HG03159 (cell line): Measurements from ENCODE around the gene GASK1A.
"Not testable (repeated sequence)": the region's sequence is repeated elsewhere in the genome, so short reads cannot be mapped to it uniquely, and the experiment has no call there.

Experiments
- ATAC-seq: cut with Tn5 transposase; IDR thresholded peaks from one replicate; pipeline ENCODE4 v1.9.1; 2021; ENCODE audit warnings: mild to moderate bottlenecking, moderate library complexity; ENCODE audit not compliant: unreplicated experiment

The GASK1A gene

DNA sequence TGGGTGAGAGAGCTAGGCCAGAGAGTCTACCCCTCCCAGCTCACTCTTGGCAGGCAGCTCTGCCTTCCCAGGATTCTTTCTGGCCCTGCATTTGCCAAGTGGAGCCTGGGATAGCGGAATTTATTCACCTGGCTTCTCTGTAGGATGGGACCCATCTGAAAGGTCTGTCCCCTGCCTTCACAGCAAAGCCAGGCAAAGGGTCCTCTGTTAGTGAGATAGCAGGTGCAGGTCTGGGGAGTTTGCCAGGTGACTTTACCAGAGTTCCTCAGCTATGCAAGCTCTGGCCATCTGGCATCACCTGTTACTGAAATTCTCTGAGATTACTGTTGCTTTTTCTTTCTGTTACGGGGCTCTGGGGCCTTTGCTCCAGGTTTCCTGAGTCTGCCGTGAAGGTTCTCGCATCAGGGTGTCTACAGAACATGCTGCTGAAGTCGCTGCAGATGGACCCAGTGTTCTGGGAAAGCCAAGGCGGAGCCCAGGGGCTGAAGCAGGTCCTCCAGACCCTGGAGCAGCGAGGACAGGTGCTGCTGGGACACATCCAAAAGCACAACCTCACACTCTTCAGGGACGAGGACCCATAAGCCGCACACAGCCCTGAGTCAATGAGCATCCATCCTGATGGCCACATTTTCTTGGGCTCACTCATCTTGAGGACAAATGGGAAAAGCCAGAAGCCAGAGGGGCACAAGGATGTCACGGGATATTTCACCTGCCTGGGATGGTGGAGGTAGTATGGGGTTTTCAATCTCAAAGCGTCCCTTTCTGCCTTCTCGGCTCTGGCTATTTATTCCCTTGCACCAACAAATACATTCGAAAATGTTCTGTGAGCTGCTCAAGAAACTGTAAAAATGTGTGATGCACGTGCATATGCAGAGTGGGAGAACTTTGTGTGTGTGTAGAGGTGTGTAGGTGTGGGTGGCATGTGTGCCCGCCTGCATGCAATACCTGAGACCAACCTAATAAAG lies 77.0 kb downstream of the GASK1A start:
- ATAC-seq, result no peak

DNA sequence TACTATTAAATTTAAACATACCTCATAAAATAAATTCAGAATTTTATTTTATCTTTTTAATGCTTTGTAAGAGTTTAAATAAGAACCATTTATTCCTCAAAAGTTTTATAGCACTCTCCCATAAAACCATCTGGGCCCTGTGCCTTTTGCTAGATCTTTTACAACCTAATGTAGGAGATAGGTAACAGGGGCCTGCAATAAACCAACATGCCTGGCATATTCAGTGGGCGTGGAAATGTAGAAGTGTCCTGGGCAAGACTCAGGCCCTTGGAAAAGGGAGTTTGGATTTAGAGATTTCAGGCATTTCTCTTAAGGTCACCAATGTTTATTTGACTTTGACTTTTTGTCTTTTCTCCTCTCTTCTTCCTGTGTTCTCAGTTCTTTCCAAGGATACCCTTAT lies 80.3 kb downstream of the GASK1A start:
- ATAC-seq, result no peak

DNA sequence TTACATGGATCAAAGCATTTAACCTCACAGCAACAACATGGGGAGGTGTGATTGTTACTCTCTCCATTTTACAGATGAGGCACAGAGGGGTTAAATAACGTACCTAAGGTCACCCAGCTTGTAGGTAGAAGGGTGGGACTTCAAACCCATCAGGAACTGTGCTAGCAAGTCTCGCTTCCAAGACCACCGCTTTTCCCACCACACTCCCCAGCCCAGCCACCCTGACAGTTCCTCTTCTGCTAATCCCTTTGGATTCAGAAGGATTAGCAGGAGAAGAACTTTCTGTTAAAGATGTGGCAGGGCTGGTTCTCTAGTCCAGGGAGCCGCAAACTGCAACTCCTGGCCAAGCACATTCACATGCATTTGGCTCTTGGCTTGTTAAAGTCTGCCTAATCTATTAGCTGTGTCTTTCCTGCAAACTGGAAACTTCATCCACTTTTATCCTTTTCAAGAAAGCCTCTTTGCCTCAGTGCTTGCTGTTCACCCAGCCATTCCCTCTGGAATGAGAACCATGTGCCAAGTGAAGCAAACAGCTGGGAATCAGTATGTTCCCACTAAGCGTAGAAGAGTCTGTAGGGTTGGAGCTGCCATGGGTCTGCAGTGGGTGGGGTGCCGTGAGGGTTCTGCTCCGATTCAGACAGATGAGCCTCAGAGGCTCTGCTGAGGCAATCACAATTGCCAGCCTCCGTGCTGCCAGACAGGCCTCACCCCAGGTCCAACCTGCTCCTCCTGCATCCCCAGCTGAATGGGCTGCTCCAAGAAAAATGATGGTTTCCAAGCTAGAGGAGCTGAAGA lies 82.2 kb downstream of the GASK1A start:
- ATAC-seq, result no peak

DNA sequence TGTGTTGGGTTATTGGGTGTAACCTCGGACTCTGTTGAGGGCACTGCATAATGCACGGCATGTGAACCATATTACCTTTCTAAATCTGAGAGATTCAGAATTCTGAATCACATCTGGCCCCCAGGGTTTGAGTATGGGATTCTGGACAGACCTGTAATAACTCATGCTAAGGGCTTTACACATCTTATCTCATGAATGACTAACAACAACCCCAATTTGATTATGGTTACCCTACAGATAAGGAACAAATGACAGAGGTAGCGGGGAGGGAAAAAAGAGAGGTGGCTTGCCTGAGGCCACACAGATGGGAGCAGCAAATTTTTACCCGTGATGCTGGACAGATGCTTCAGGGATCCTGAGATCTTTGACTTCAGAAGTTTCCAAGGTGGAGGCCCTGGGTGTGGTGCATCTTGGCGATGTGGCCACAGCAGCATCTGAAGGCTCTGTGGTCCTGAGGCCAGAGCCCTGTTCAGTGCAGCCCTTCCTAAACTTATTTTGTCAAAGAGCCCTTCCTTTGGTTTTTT lies 83.0 kb downstream of the GASK1A start:
- ATAC-seq, result no peak

DNA sequence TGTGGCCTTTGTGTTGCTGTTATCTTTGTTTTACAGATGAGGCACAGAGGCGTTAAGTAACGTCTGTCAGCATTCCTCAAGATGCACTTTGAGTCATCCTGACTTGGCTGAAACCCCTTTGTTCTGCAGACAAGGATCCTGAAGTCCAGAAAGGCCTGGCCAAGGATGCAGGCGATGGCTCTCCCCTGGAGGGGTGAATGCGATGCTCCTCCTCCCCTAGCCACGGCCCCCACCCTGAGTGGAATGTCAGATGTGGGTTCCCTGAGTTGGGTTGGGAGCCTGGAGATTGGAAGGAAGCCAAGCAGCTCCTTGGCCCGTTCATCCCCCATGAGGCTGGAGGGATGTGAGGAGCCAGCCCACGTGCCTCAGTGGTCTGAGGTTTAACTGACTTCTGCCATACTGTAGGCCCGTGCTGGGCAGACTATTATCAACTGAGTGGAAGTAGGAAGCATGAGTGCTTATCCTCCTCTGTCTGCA lies 83.5 kb downstream of the GASK1A start:
- no peak for ATAC-seq

DNA sequence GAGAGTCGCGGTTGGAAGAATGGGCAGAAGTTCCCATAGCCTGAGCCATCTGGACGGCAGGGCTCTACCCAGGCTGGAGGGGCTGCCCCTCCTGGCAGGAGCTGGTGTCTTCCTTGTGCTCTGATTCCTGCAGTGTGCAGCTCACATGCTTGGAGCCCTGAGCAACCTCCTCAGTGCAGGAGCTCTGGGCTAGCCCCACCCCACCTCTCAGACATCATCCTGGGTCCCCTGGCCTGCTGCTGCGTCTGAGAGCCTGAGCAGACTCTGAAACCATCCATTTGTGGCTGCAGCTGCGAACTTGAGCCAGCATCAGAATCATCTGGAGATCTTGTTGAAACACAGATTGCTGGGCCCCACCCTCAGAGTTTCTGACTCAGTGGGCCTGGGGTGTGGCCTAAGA lies 84.0 kb downstream of the GASK1A start:
- ATAC-seq, result no peak

DNA sequence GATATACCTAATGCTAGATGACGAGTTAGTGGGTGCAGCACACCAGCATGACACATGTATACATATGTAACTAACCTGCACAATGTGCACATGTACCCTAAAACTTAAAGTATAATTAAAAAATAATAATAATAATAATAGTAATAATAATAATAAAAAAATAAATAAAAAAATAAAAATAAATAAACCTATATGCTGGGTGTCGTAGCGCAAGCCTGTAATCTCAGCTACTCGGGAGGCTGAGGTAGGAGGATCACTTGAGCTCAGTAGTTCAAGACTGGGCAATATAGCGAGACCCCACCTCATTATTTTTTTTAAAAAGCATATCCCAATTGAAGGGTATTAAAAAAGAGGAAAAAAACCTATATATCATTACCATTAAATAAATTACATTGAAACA lies 91.6 kb downstream of the GASK1A start:
- ATAC-seq, result not testable (repeated sequence)

DNA sequence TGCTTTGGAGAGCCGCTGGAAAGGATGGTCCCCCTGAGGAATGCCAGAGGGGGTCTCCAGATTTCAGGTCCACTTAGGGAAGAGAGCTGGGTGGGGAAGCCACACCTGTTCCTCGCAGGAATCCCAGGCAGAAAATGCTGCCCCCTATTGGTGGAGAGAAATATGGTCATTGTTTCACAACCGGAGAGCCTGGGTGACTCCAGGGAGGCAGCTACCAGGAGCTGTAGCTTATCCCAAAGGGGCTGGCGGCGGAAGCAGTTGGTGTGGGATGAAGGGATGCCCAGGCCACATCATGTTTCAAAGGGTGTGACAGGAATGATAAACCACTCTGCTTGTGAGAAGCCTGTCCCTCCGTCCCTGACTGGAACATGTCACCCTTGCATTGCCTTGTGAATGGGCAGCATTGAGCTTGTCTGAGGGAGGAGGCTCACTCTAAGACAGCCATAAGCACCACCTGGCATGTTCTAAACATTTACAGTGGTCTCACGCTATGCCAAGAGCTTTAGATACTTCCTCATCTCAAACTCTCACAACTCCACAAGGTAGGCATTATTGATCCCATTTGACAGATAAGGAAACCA lies 92.3 kb downstream of the GASK1A start:
- no peak for ATAC-seq

DNA sequence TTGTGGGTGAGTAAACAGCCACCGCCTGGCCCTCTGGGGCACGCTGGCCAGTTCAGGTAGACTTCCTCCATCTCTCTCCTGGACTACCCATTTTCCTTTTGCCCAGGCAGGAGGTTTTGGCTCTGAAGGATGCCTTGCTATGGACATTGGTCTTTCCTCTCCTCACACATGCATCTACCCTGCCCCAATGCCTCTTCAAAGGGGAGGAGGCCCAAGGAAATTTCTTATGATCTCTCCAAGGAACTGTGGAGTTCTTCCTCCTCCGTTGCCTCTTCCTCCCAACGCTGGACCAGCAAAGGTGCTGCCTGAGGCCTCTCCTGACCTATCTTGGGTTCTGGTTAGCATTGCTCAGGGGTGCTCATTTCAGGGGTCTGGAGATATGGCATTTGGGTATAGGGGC lies 93.2 kb downstream of the GASK1A start:
- no peak for ATAC-seq

DNA sequence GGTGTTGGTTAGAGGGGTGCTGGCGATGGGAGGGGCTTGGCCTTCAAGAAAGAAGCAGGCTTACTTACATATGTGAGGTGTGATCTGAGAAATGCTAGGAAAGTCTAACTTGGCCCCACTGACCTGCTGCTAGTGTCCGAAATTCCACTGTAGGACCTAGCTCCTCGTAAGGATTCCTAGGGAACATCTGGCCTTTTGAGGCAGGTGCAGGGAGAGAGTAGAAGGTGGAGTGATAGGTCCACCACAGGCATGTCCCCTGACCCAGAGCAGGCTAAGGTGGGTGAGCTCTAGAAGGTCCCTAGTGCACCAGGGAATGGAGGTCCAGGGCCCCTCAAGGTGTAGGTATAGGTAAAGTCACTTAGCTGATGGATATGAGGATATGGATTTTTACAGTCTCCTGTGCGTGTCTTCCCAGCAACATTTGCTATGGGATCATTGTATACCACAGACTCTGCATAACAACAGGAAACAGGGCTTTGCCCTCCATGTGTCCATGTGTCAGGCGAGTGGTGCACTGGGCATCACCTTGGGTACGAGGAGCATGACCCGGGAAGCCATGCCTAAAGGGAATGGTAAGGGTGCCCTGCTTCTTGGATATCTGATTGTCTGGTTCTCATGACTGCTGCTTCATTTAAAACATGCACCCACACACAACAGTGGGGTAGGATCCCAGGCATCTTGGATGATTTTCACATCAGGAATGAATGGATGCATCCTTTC lies 94.2 kb downstream of the GASK1A start:
- ATAC-seq, result no peak

DNA sequence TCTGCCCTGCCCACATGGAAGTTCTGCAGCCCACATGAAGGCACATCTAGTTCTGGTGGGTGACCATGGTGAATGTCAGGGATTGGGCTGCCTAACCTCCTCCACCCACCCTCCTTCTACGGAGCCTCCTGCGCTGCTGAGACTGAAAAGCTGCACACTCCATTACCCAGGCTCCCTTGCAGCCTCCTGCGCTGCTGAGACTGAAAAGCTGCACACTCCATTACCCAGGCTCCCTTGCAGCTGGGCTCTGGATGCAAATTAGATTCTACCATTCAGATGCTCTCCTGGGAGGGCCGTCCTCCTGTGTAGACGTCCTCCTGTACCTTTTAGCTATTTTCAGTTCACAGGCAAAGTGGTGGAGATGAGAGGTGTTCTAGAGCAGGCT lies 94.7 kb downstream of the GASK1A start:
- no peak for ATAC-seq

DNA sequence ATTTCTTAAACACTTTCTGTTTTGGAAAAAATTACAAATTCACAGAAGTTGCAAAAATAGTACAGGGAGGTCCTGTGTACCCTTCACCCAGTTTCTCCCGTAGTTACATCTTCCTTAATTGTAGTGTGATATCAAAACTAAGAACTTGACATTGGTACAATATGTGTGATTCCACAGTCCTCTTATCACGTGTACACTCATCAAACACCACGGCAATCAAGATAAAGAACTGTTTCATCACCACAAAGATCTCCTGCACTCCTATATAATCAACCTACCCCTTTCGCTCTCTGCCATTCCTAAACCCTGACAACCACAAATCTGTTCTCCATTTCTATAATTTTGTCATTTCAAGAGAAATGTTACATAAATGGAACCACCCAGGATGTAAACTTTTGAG lies 95.4 kb downstream of the GASK1A start:
- no peak for ATAC-seq

DNA sequence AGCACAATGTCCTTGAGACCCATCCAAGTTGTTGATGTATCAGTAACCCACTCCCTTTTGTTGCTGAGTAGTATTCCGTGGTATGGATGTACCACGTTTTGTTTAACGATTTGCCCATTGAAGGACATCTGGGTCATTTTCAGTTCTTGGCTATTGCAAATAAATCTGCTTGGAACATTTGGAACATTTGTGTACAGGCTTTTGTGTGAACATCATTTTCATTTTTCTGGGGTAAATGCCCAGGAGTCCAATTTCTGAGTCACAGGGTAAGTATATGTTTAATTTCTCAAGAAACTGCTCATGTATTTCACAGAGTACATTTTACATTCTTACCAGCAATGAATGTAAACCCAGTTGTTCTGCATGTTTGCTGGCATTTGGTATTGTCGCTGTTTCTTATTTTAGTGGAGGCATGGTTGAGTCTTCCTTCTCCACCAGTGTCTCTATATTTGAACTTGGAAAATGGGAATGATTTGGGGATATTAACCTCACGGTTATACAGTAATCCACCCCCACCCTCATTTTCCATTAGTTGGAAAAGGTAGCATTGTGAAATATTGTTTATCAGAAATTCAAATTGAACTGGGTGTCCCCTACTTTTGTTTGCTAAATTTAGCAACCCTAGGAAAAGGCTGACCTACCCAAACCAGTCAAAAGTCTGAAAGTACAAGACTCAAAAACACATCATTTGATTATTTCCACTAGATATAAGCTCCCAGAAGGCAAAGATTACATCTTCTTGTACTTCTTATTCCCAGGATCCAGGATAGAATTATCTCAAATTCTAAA lies 96.0 kb downstream of the GASK1A start:
- ATAC-seq, result no peak

DNA sequence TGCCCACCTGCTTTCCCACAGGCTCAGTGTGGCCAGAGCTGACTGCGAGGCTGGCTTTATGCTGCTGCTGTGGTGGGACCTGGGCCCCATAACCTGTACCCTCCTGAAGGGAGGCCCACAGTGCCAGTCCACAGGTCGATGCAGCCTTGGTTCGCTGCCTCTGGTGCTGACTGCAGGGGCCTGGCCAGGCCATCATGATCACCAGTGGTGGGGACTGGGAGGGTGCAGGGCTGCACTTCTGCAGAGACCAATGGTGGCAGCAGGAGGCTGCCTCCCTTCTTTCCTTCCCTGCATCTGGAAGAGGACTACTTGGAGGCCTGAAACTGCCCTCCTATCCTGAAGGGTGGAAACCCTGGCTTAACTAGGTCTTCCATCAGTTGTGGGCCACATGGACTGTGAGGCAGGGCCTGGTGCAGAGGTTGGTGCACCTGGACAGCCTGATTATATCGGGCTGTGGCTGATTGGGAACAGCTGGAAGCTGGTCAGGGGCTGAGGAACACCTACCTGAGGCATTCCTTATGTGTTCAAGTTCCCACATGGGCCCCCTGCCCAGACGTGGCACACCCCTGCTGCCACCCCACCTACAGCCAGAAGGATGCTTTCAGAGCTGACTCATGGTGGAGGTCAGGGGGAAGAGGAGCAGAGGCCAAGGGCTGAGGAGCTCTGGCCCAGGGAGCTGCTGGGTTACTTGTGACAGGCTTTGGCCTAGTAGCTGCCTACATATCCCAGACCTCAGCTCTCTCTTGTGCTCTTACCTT lies 97.0 kb downstream of the GASK1A start:
- no peak for ATAC-seq

DNA sequence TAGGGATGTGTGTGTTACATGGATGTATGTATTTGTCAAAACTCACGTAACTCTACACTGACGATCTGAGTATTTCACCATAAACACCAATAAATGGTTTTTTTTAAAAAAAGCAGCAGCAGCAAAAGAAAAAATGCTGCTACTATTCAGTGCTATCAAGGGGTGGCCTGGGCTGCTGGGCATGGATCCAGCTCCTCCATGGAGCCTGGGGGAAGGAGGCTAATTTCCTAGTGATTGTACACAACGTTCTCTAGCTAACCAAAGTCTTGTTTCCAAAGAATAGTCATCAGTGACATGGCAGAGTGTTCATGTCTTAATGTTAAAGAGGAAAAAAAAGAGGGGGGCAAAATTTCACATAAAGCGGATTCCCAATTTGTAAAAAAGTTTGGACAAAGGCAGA lies 97.7 kb downstream of the GASK1A start:
- ATAC-seq, result no peak

DNA sequence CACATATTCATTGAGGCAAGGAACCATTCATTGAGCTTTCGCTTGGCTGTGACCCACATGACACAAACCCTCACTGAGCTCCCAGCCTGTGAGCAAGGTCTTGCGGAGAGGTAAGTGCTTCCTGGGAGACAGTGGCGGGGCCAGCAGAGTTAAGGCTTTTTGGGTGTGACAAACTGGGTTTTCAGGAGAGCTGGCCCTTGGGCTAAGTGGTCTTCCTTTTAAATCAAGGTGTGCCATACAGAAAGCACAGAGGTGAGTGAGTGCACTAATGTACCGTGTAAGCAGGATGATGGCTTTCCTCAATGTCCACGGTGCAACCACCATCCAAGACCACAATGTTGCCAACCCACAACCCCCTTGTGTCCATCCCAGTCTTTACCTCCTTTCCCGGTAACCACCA lies 98.2 kb downstream of the GASK1A start:
- no peak for ATAC-seq

DNA sequence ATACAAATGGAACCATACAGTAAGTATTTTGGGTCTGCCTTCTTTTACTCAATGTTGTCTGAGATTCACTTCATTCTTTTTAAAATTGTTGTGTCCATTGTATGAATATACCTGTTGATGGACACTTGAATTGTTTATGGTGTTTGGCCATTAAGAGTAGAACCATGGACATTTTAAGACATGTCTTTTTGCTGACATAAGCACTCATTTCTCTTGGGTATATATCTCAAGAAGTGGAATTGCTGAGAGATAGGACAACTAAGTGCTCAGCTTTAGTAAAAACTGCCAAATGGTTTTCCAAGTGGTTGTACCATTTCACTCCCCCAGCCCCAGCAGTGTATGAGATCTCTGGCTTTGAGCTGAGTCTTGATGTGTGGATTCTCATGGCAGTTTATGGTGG lies 98.6 kb downstream of the GASK1A start:
- ATAC-seq, result no peak

DNA sequence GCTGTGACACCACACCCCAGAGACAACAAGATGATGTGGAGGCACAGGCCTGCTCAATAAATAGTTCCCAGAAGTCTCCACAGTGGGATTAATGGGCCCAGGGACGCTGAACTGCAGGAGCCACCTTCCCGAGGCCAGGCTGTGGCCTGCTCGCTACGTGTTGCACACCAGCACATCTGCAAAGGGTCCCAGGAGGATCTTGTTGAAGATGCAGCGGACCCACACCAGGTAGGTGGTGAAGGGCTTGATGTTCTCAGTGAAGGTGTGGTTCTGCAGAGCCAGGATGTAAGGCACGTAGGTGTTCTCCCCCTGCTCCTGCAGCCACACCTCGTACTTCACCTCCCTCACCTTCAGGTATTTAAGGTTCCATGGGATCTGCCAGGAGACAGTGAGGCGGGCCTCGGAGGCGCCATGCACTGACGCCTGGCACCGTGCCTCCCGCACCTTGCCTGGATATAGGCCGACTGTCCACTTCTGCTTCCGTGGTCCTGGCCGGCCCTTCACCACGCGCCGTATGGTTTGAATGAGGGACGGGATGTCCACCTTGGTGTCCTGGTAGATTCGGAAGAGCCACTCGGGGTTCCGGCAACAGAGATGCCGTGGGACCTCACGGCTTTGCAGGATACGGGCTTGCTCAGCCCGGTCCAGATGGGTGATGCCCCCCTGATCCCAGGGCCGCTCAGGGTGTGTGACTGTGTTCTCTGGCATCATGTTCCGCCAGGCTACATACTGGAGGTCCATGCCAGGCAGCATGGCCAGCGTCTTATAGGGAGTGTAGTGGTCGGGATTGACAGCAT lies 100.6 kb downstream of the GASK1A start:
- ATAC-seq, result no peak
